ENCODE measurements around the gene MS4A4A. TPM values are rescaled to one million over a fixed set of nuclear protein-coding genes. Genes with fewer than 3 reads are reported as not detected.

MS4A4A gene
- total and polyA plus RNA-seq, 2 of the 4 experiments (the other 2 are of a cell fraction): not detected

DNA sequence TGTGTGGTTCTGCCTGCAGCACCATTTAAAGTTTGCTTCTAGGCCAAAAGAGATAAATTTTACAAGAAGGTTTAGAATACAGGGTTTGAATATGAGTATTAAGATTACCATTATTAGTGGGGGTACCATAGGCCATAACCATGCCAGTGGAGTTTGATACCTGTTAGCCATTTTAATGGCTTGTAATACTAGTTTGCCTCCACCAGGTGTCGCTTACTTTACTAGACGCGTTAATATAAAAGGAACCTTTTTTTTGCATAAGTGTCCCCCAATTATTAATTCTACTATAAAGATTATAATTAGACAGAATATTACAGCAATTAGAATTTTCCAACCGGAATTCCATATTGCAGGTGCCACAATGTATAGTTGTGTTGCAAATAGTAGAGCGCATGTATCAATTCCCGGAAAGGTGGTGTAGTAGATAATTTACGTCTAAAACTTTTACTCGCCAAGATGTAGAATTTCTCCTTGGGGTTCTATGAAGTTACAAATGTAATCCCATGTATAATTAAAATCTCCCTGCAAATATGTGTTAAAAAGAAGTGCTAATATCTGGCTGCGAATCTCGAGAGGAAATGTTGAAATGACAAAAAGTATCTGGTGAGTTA, 62.7 kb downstream of the MS4A4A start:
- no peak overlapping the region for H2BK120ac ChIP-seq (ENCODE audit: low read depth, low read length)
- no CpG with 5 or more reads among the region's 10 CpGs for WGBS, 2 experiments (ENCODE audit: extremely low coverage in 2 of 2, insufficient read length in 1 of 2)
- no peaks in the 10 kb centered on the region for H4K20me1 ChIP-seq (ENCODE audit: insufficient read depth, low read length)
- ChIA-PET CTCF (no interaction called here), POLR2A (ENCODE audit: unreplicated experiment) (no interaction called here)
- no peak overlapping the region for H3K56ac ChIP-seq (ENCODE audit: extremely low read depth, insufficient read depth, low read length)
- no peak overlapping the region for H2AK9ac ChIP-seq (replicated peaks; ENCODE audit: low read depth, low read length, poor library complexity)
- no peak overlapping the region for H3K4ac ChIP-seq (ENCODE audit: low read depth, low read length)
- dilution Hi-C loops (cut with HindIII; ENCODE audit: low sequenced_read_pairs, unreplicated experiment): no loop called here
- H4K91ac ChIP-seq (ENCODE audit: insufficient read depth, low read depth, low read length): no peak overlapping the region
- H3K14ac ChIP-seq (replicated peaks; ENCODE audit: low read depth, low read length): no peak overlapping the region
- in situ Hi-C loops (cut with MboI; ENCODE audit: low sequenced_read_pairs): no loop called here
- H3K4me2 ChIP-seq (ENCODE audit: low read depth, low read length): no peak overlapping the region
- H3K27ac ChIP-seq (ENCODE audit: insufficient read depth, low read length): no peak overlapping the region
- no peak overlapping the region for H2AFZ ChIP-seq (replicated peaks; ENCODE audit: low read length, poor library complexity)
- no peak overlapping the region for H3K9ac ChIP-seq (ENCODE audit: low read depth, low read length)
- peak; percentile 39 for TF ChIP-seq CTCF (conservative IDR thresholded peaks at IDR 0.05; ENCODE audit: low read depth, low read length)
- TF ChIP-seq FOS (IDR thresholded peaks at IDR 0.05; ENCODE audit: low read depth, low read length): no peak
- H3K9me1 ChIP-seq (ENCODE audit: insufficient read depth, low read length): no peaks in the 10 kb centered on the region
- H3K23ac ChIP-seq (ENCODE audit: low read depth, low read length): no peak overlapping the region
- no peak overlapping the region for H3K18ac ChIP-seq (ENCODE audit: low read depth, low read length)
- no peaks in the 10 kb centered on the region for H3K27me3 ChIP-seq (ENCODE audit: control insufficient read depth, insufficient read depth, low read length)
- no peak overlapping the region for H2AK5ac ChIP-seq (ENCODE audit: low read depth, low read length)
- H4K5ac ChIP-seq (ENCODE audit: low read depth, low read length): no peak overlapping the region
- ATAC-seq (ENCODE audit: low read depth): no peak
- intact Hi-C loops (cut with micrococcal nuclease): no loop called here
- BruUV-seq (replicated peaks): no TSS peak
- H3K4me1 ChIP-seq (ENCODE audit: control insufficient read depth, insufficient read depth, low read length): no peaks in the 10 kb centered on the region
- H3K9me3 ChIP-seq (ENCODE audit: control insufficient read depth, insufficient read depth, low read length): peaks cover 4% of the 10 kb centered on the region; the same call in 1 of the 2 replicates
- DNase-seq: no peak
- no peaks in the 10 kb centered on the region for H3K79me1 ChIP-seq (ENCODE audit: low read depth in 1 of 2, low read length in 2 of 2)
- H3K4me3 ChIP-seq (ENCODE audit: insufficient read depth, low read depth, low read length): no peak overlapping the region
- no peaks in the 10 kb centered on the region for H3K36me3 ChIP-seq (ENCODE audit: control insufficient read depth, insufficient read depth, low read length)
- H2BK15ac ChIP-seq (ENCODE audit: low read depth, low read length): no peak overlapping the region
- no peak overlapping the region for H2BK20ac ChIP-seq (ENCODE audit: low read depth, low read length)
- H4K8ac ChIP-seq (ENCODE audit: low read depth in 2 of 2, low read length in 2 of 2): no peak overlapping the region
- H2BK5ac ChIP-seq (ENCODE audit: low read depth, low read length, poor library complexity, severe bottlenecking): no peak overlapping the region

Data from IMR-90 (cell line).